ENCODE measurements around the gene POLR1A. TPM values are rescaled to one million over a fixed set of nuclear protein-coding genes. Genes with fewer than 3 reads are reported as not detected.

Gene POLR1A
- total RNA-seq, 4 donors from 2014 or later, result 11.1 to 17.6 (median 13.3) TPM

- H3K27me3 ChIP-seq, result no peaks in the 10 kb centered on the region
- no peak overlapping the region for H3K4me3 ChIP-seq
- no peaks in the 10 kb centered on the region for H3K9me3 ChIP-seq
- intact Hi-C loops (cut with DNase I; ENCODE audit: low total_unique reads), result no loop called here
- no peak for DNase-seq
- in situ Hi-C loops (cut with MboI; ENCODE audit: low pct_ligation_motif_present in 1 of 4, low pct_unique_long_range_greater_than_20kb in 1 of 4, low sequenced_read_pairs in 3 of 4), result no loop called here
- no peaks in the 10 kb centered on the region for H3K4me1 ChIP-seq
- H3K27ac ChIP-seq, result no peak overlapping the region
- WGBS, 2 donors (ENCODE audit: low coverage in 1 of 2), result 93% methylated on average over 2 to 7 of the region's 7 CpGs
- peaks cover 0 to 58% (median 25%) of the 10 kb centered on the region in 4 donors for H3K36me3 ChIP-seq
- TF ChIP-seq CTCF (IDR thresholded peaks at IDR 0.05) (no peak), POLR2AphosphoS5 (IDR thresholded peaks at IDR 0.05) (no peak), POLR2A (IDR thresholded peaks at IDR 0.05) (no peak), EP300 (IDR thresholded peaks at IDR 0.05; ENCODE audit: low read depth) (no peak)
Measured at GRCh38 chr2:86138736-86139625, 33.3 kb upstream of the POLR1A start.

- Histone ChIP-seq H3K9me3 (no peaks in the 10 kb centered on the region), H3K27me3 (no peaks in the 10 kb centered on the region), H3K4me1 (no peaks in the 10 kb centered on the region), H3K4me3 (no peak overlapping the region), H3K36me3 (peaks cover 0 to 76% (median 36%) of the 10 kb centered on the region in 4 donors), H3K27ac (no peak overlapping the region)
- intact Hi-C loops (cut with DNase I; ENCODE audit: low total_unique reads), result no loop called here
- TF ChIP-seq CTCF (IDR thresholded peaks at IDR 0.05) (no peak), POLR2AphosphoS5 (IDR thresholded peaks at IDR 0.05) (no peak), EP300 (IDR thresholded peaks at IDR 0.05; ENCODE audit: low read depth) (no peak), POLR2A (IDR thresholded peaks at IDR 0.05) (no peak)
- no peak for DNase-seq
- WGBS, 2 donors (ENCODE audit: low coverage in 1 of 2), result 76 to 87% methylated on average over 2 of the region's 2 CpGs
- in situ Hi-C loops (cut with MboI; ENCODE audit: low pct_ligation_motif_present in 1 of 4, low pct_unique_long_range_greater_than_20kb in 1 of 4, low sequenced_read_pairs in 3 of 4), result no loop called here
Measured at GRCh38 chr2:86136141-86136540, 30.5 kb upstream of the POLR1A start.

- peaks cover 0 to 81% (median 36%) of the 10 kb centered on the region in 4 donors for H3K36me3 ChIP-seq
- 82% methylated on average over 5 of the region's 5 CpGs; no CpG with 5 or more reads in 1 of the 2 donors for WGBS, 2 donors (ENCODE audit: low coverage in 1 of 2)
- no peak for TF ChIP-seq POLR2A (IDR thresholded peaks at IDR 0.05)
- TF ChIP-seq EP300 (IDR thresholded peaks at IDR 0.05; ENCODE audit: low read depth), result no peak
- no peak for TF ChIP-seq CTCF (IDR thresholded peaks at IDR 0.05)
- TF ChIP-seq POLR2AphosphoS5 (IDR thresholded peaks at IDR 0.05), result no peak
- intact Hi-C loops (cut with DNase I; ENCODE audit: low total_unique reads), result no loop called here
- H3K27me3 ChIP-seq, result no peaks in the 10 kb centered on the region
- H3K4me1 ChIP-seq, result no peaks in the 10 kb centered on the region
- no peak overlapping the region for H3K4me3 ChIP-seq
- in situ Hi-C loops (cut with MboI; ENCODE audit: low pct_ligation_motif_present in 1 of 4, low pct_unique_long_range_greater_than_20kb in 1 of 4, low sequenced_read_pairs in 3 of 4), result no loop called here
- no peak for DNase-seq
- no peak overlapping the region for H3K27ac ChIP-seq
- no peaks in the 10 kb centered on the region for H3K9me3 ChIP-seq
Measured at GRCh38 chr2:86135653-86136052, 30.0 kb upstream of the POLR1A start.

GRCh38 chr2:86134709-86135108 lies 29.0 kb upstream of the POLR1A start:
- in situ Hi-C loops (cut with MboI; ENCODE audit: low pct_ligation_motif_present in 1 of 4, low pct_unique_long_range_greater_than_20kb in 1 of 4, low sequenced_read_pairs in 3 of 4) (no loop called here), intact Hi-C loops (cut with DNase I; ENCODE audit: low total_unique reads) (no loop called here)
- peaks cover 0 to 91% (median 41%) of the 10 kb centered on the region in 4 donors for H3K36me3 ChIP-seq
- H3K4me3 ChIP-seq, result no peak overlapping the region
- no peaks in the 10 kb centered on the region for H3K9me3 ChIP-seq
- H3K27me3 ChIP-seq, result no peaks in the 10 kb centered on the region
- H3K4me1 ChIP-seq, result no peaks in the 10 kb centered on the region
- DNase-seq, result no peak
- H3K27ac ChIP-seq, result no peak overlapping the region
- 95 to 98% methylated on average over 3 to 4 of the region's 4 CpGs for WGBS, 2 donors (ENCODE audit: low coverage in 1 of 2)
- no peak for TF ChIP-seq POLR2A (IDR thresholded peaks at IDR 0.05)
- no peak for TF ChIP-seq POLR2AphosphoS5 (IDR thresholded peaks at IDR 0.05)
- TF ChIP-seq EP300 (IDR thresholded peaks at IDR 0.05; ENCODE audit: low read depth), result no peak
- no peak for TF ChIP-seq CTCF (IDR thresholded peaks at IDR 0.05)
